ENCODE data around the gene ADGRA1. TPM values are rescaled to one million over a fixed set of nuclear protein-coding genes. Genes with fewer than 3 reads are reported as not detected.
"Not testable (repeated sequence)": the region's sequence is repeated elsewhere in the genome, so short reads cannot be mapped to it uniquely, and the experiment has no call there.

Gene ADGRA1
- total RNA-seq, 1 experiment from 2014 or later, result not detected

DNA sequence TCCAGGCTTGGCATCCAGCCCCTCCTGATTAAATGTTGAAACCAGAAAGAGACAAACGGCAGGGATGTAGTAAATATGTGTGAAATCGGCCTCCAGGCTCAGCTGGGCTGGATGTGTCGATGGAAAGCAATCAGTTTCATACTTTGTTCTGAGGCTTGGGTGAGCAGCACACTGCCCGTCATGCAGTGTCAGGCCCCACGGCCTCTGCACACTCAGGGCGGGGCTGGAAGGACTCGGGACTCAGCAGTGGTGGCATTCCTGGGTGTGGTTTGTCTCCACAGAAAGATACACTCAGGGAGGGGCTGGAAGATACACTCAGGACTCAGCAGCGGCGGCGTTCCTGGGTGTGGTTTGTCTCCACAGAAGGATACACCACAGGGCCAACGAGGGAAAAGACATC is 22.0 kb downstream of the ADGRA1 start:
- no peaks in the 10 kb centered on the region for H3F3A ChIP-seq (ENCODE audit: low read length, unreplicated experiment)
- no peak overlapping the region; the same call in 1 of the 2 replicates for H3K4me3 ChIP-seq (ENCODE audit: low read length)
- H3K79me2 ChIP-seq (ENCODE audit: low read length), result no peaks in the 10 kb centered on the region
- intact Hi-C loops (cut with micrococcal nuclease), result no loop called here
- H2AFZ ChIP-seq (ENCODE audit: low read length), result peak overlapping the region; percentile 47
- H3K9me2 ChIP-seq (replicated peaks; ENCODE audit: low read length), result no peaks in the 10 kb centered on the region
- DNase-seq, result no peak
- H4K20me1 ChIP-seq (ENCODE audit: low read length), result no peaks in the 10 kb centered on the region
- peak overlapping the region; percentile 47 for H3K27ac ChIP-seq (ENCODE audit: low read length)
- no peak overlapping the region for H3K9ac ChIP-seq (ENCODE audit: low read length)
- TF ChIP-seq EZH2phosphoT487 (IDR thresholded peaks at IDR 0.05; ENCODE audit: borderline replicate concordance, low read length) (no peak), EZH2 (IDR thresholded peaks at IDR 0.05; ENCODE audit: low read length, unreplicated experiment) (no peak)
- TF ChIP-seq, protein P1, sequence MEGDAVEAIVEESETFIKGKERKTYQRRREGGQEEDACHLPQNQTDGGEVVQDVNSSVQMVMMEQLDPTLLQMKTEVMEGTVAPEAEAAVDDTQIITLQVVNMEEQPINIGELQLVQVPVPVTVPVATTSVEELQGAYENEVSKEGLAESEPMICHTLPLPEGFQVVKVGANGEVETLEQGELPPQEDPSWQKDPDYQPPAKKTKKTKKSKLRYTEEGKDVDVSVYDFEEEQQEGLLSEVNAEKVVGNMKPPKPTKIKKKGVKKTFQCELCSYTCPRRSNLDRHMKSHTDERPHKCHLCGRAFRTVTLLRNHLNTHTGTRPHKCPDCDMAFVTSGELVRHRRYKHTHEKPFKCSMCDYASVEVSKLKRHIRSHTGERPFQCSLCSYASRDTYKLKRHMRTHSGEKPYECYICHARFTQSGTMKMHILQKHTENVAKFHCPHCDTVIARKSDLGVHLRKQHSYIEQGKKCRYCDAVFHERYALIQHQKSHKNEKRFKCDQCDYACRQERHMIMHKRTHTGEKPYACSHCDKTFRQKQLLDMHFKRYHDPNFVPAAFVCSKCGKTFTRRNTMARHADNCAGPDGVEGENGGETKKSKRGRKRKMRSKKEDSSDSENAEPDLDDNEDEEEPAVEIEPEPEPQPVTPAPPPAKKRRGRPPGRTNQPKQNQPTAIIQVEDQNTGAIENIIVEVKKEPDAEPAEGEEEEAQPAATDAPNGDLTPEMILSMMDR (conservative IDR thresholded peaks at IDR 0.05; ENCODE audit: low read depth, low read length), result no peak
- H3K36me3 ChIP-seq (ENCODE audit: low read depth, low read length), result no peaks in the 10 kb centered on the region
- H3K27me3 ChIP-seq (ENCODE audit: low read length), result no peaks in the 10 kb centered on the region
- BruUV-seq (replicated peaks), result no TSS peak
- peak; percentile 69 for ATAC-seq
- CTCF ChIA-PET, result no interaction called here
- H3K4me1 ChIP-seq (ENCODE audit: insufficient read depth, low read length), result peaks cover 16% of the 10 kb centered on the region
- peak overlapping the region; percentile 76 for H3K4me2 ChIP-seq (ENCODE audit: low read length)
- H3K9me3 ChIP-seq (ENCODE audit: low read length), result no peaks in the 10 kb centered on the region
- POLR2A ChIA-PET (ENCODE audit: unreplicated experiment), result no interaction called here

DNA sequence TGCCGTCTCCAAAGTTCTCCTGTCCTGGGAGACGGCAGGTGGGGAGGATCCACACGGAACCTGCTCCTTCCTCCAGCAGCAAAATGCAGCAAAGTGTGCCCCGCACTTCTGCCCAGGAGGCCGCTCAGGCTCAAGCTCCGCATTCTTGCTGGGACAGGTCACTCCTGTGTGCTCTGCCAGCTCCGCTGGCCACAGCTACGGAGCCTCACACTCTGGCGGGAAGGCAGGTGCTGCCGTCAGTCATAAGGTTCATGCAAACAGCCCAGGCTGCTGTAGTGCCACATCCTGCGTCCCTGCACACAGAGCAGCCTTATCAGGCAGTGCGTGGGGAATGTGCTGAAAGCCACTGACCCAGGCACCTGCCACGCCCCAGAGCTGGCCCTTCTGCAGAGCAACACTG is 22.4 kb downstream of the ADGRA1 start:
- Histone ChIP-seq H3K27me3 (ENCODE audit: low read length) (no peaks in the 10 kb centered on the region), H3K79me2 (ENCODE audit: low read length) (no peaks in the 10 kb centered on the region), H2AFZ (ENCODE audit: low read length) (peak overlapping the region; percentile 47), H3K9me3 (ENCODE audit: low read length) (no peaks in the 10 kb centered on the region), H3K4me1 (ENCODE audit: insufficient read depth, low read length) (peaks cover 16% of the 10 kb centered on the region), H3K9me2 (replicated peaks; ENCODE audit: low read length) (no peaks in the 10 kb centered on the region), H3K27ac (ENCODE audit: low read length) (peak overlapping the region; percentile 47), H3K9ac (ENCODE audit: low read length) (no peak overlapping the region), H3K4me3 (ENCODE audit: low read length) (peak overlapping the region; percentile 7; the same call in 1 of the 2 replicates), H3K4me2 (ENCODE audit: low read length) (peak overlapping the region; percentile 76), H3F3A (ENCODE audit: low read length, unreplicated experiment) (no peaks in the 10 kb centered on the region), H3K36me3 (ENCODE audit: low read depth, low read length) (no peaks in the 10 kb centered on the region), H4K20me1 (ENCODE audit: low read length) (no peaks in the 10 kb centered on the region)
- intact Hi-C loops (cut with micrococcal nuclease), result no loop called here
- ChIA-PET CTCF (no interaction called here), POLR2A (ENCODE audit: unreplicated experiment) (no interaction called here)
- BruUV-seq (replicated peaks), result no TSS peak
- DNase-seq, result peak; percentile 72
- ATAC-seq, result peak; percentile 97
- TF ChIP-seq, protein P1 (conservative IDR thresholded peaks at IDR 0.05; ENCODE audit: low read depth, low read length), result no peak
- TF ChIP-seq EZH2 (IDR thresholded peaks at IDR 0.05; ENCODE audit: low read length, unreplicated experiment) (no peak), EZH2phosphoT487 (IDR thresholded peaks at IDR 0.05; ENCODE audit: borderline replicate concordance, low read length) (no peak)

DNA sequence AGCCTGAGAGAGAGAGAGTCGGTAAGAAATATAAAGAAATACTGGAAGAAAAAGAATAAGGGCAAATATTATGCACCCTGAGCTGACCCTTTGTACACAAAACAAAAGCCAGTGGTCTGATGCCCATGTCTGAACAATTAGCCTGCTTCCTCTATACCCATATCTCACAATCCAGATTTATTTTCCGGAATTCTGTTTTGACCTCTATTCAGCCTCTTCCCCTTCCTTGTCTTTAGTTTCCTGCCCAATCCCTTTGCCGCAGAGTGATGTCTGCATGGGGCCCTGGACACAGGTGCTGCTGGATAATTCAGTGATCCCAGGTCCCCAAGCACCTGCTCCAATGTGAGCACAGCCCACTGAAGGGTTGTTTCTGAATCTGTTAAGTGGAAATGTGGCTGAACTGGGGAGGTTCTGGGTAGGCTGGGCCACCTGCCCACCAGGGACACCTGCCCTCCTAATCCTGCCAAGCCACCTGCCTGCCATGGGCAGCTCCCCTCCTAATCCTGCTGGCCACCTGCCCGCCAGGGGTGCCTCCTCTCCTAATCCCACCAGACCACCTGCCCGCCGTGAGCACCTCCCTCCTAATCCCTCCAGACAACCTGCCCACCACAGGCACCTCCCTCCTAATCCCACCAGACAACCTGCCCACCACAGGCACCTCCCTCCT is 23.0 kb downstream of the ADGRA1 start:
- H3K4me2 ChIP-seq (ENCODE audit: low read length), result peak overlapping the region; percentile 76
- CTCF ChIA-PET, result interaction anchor here (0.6 kb wide), 1 partner anchor 104 kb away, joined by 3 read pairs; no protein-coding TSS in a partner anchor

DNA sequence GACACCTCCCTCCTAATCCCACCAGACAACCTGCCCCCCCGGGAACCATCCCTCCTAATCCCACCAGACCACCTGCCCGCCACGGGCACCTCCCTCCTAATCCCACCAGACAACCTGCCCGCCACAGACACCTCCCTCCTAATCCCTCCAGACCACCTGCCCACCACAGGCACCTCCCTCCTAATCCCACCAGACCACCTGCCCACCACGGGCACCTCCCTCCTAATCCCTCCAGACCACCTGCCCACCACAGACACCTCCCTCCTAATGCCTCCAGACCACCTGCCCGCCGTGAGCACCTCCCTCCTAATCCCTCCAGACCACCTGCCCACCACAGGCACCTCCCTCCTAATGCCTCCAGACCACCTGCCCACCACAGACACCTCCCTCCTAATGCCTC is 23.9 kb downstream of the ADGRA1 start:
- H3K27ac ChIP-seq (ENCODE audit: low read length); H3K36me3 ChIP-seq (ENCODE audit: low read depth, low read length); BruUV-seq (replicated peaks); H2AFZ ChIP-seq (ENCODE audit: low read length); intact Hi-C loops (cut with micrococcal nuclease); H4K20me1 ChIP-seq (ENCODE audit: low read length); H3K9ac ChIP-seq (ENCODE audit: low read length); POLR2A ChIA-PET (ENCODE audit: unreplicated experiment); H3F3A ChIP-seq (ENCODE audit: low read length, unreplicated experiment); H3K79me2 ChIP-seq (ENCODE audit: low read length); CTCF ChIA-PET; H3K4me2 ChIP-seq (ENCODE audit: low read length); H3K9me3 ChIP-seq (ENCODE audit: low read length); ATAC-seq; H3K4me3 ChIP-seq (ENCODE audit: low read length); H3K27me3 ChIP-seq (ENCODE audit: low read length); DNase-seq; H3K9me2 ChIP-seq (replicated peaks; ENCODE audit: low read length): not testable (repeated sequence)
- H3K4me1 ChIP-seq (ENCODE audit: insufficient read depth, low read length), result peaks cover 16% of the 10 kb centered on the region

More for the DNA sequence above, 23.0 kb downstream of the ADGRA1 start:
- no peaks in the 10 kb centered on the region for H3K27me3 ChIP-seq (ENCODE audit: low read length)
- no peaks in the 10 kb centered on the region for H3K9me2 ChIP-seq (replicated peaks; ENCODE audit: low read length)
- TF ChIP-seq EZH2 (IDR thresholded peaks at IDR 0.05; ENCODE audit: low read length, unreplicated experiment) (no peak), EZH2phosphoT487 (IDR thresholded peaks at IDR 0.05; ENCODE audit: borderline replicate concordance, low read length) (no peak)
- TF ChIP-seq, protein P1 (conservative IDR thresholded peaks at IDR 0.05; ENCODE audit: low read depth, low read length), result no peak
- H4K20me1 ChIP-seq (ENCODE audit: low read length), result no peaks in the 10 kb centered on the region
- no peaks in the 10 kb centered on the region for H3F3A ChIP-seq (ENCODE audit: low read length, unreplicated experiment)
- H3K36me3 ChIP-seq (ENCODE audit: low read depth, low read length), result no peaks in the 10 kb centered on the region
- no peak overlapping the region for H3K27ac ChIP-seq (ENCODE audit: low read length)
- intact Hi-C loops (cut with micrococcal nuclease), result no loop called here
- H3K9ac ChIP-seq (ENCODE audit: low read length), result no peak overlapping the region
- no peak for ATAC-seq
- 0 out of 2 replicates have a peak overlapping the region, but pooled peaks have one; percentile 47 for H2AFZ ChIP-seq (ENCODE audit: low read length)
- H3K79me2 ChIP-seq (ENCODE audit: low read length), result no peaks in the 10 kb centered on the region
- H3K9me3 ChIP-seq (ENCODE audit: low read length), result no peaks in the 10 kb centered on the region
- H3K4me1 ChIP-seq (ENCODE audit: insufficient read depth, low read length), result peaks cover 16% of the 10 kb centered on the region
- no TSS peak for BruUV-seq (replicated peaks)
- H3K4me3 ChIP-seq (ENCODE audit: low read length), result 0 out of 2 replicates have a peak overlapping the region, but pooled peaks have one; percentile 7
- POLR2A ChIA-PET (ENCODE audit: unreplicated experiment), result no interaction called here
- no peak for DNase-seq

Data from PC-3 (cell line).